Activated T-helper 1 cell treated with anti-CD3 and anti-CD28 coated beads, Interleukin-2, amount 50 U/mL, for 16 hours (primary cell): ENCODE data around the gene SORD.
"Not testable (repeated sequence)": the region's sequence is repeated elsewhere in the genome, so short reads cannot be mapped to it uniquely, and the experiment has no call there.

Source experiments
- DNase-seq, 2 donors: peaks; one replicate each; pipeline ENCODE4 v3.0.0-alpha.2; 2020; ENCODE audit warnings: low read depth in 1 of 2, low spot score in 1 of 2

SORD gene

DNA sequence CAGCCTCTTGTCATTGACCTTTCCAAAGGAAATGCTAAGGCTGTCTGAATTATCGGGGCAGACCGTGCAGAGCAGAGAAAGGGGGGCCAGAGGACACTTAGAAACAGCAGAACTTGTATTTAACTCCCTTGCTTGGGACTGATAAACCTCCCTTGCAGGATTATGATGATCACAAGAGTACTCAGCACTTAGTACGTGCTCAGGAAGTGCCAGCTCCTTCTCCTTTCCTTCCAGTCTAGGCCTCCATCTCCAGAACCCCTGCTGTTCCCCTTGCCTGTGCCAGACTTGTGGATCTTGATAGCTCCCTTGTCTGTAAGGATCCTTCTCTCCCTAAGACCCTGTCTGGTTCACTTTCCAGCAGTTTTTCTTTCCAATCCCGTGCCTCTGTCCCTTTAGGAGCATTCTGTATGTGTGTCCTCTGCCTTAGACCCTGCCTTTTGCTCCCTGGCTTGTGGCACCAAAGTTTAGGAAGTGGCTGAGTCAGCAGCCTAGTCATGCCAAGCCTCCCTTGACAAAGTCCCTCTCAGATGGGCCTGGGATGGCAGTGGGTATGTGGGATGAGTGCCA lies 747 bp downstream of the SORD start:
- DNase-seq, result no peak

GRCh38 chr15:45024649-45025048 lies 1.7 kb downstream of the SORD start:
- DNase-seq, result not testable (repeated sequence)

GRCh38 chr15:45025627-45026026 lies 2.6 kb downstream of the SORD start:
- not testable (repeated sequence) for DNase-seq

- DNase-seq, result no peak
Observed at GRCh38 chr15:45026651-45027190, 3.7 kb downstream of the SORD start.

- no peak for DNase-seq
Observed at GRCh38 chr15:45027220-45027619, 4.2 kb downstream of the SORD start.

GRCh38 chr15:45030743-45031142 lies 7.7 kb downstream of the SORD start:
- DNase-seq, result no peak

DNA sequence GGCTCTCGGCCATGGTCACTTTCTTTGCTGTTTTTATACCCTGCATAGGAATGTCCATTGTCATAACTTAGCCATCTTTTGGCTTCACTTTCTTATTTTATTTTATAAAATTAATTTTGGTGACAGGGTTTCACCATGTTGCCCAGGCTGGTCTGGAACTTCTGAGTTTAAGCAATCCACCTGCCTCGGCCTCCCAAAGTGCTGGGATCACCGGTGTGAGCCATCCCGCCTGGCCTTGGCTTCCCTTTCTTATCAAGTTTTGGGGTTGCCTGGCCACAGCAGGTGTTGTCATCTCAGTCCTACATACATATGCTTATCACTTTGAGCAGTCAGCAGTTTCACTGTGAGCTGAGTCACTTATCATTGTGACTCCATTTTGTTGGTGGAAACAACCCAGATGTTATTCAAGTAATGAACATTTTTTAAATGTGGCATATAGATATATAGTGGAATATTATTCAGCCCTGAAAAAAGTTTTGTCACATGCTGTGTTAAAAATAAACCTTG lies 8.6 kb downstream of the SORD start:
- DNase-seq, result not testable (repeated sequence)

DNA sequence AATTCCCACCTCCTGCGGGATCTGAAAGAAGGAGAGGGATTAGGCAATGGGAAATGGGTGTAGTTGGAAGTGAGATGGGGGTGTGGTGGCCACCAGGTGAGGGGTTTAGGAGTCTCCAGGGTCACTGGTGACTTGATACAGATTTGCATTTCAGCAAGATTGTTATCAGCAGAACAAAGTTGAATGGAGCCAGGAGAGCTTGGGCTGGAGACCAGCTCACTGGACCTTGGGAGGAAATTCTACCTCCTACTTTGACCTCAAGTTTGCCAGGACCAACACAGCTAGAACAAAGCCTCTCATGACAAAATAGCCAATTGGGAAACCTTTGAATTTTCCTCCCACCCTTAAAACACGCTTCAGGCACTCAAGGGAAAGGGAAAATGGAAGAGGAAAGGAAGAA lies 9.5 kb downstream of the SORD start:
- DNase-seq, result not testable (repeated sequence)

DNA sequence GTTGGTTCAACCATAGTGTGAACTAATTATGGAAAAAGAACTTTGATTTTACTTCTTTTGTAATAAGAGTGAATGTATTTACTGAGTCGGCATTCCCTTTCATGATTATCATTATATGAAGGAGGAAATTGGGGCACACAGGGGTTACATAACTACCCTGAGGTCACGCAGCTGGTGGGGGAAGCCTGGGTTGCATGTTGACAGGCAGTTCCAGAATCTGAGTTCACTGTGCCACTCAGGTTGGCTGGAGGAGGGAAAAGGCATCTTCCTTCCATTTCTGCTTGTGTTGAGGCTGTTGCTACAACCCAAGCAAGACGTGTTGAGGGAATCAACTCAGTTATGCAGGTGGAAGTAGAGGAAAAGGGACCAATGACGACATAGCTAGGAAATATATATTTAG lies 11.1 kb downstream of the SORD start:
- DNase-seq, result not testable (repeated sequence)

DNA sequence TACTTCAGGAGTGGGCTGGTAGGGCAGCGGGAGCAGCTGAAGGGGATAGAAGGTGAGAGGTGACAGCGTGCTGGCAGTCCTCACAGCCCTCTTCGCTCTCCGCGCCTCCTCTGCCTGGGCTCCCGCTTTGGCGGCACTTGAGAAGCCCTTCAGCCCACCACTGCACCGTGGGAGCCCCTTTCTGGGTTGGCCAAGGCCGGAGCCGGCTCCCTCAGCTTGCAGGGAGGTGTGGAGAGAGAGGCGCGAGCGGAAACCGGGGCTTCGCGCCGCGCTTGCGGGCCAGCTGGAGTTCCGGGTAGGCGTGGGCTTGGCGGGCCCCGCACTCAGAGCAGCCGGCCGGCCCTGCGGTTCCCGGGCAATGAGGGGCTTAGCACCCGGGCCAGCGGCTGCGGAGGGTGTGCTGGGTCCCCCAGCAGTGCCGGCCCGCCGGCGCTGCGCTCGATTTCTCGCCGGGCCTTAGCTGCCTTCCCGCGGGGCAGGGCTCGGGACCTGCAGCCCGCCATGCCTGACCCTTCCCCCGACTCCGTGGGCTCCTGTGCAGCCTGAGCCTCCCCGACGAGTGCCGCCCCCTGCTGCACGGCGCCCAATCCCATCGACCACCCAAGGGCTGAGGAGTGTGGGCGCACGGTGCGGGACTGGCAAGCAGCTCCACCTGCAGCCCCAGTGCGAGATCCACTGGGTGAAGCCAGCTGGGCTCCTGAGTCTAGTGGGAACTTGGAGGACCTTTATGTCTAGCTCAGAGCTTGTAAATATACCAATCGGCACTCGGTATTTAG lies 11.8 kb downstream of the SORD start:
- not testable (repeated sequence) for DNase-seq

- peak; percentile 37 to 40 for DNase-seq
Observed at GRCh38 chr15:45036812-45037781, 14.1 kb downstream of the SORD start.

DNA sequence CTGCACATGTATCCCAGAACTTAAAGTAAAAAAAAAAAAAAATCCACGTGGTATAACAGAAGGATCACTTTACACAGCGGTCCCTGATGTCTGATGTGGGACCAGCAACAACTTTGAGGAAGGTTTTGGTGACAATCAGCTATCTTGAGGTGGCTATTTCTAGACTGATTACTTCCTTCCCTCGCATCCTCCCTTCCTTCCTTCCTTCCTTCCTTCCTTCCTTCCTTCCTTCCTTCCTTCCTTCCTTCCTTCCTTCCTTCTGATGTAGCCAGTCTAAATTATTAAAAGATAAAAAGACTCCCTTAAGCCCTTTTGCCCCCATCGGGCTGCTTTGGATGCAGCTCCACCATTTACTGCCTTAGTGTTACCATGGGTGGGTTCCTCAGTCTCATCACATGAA lies 14.9 kb downstream of the SORD start:
- DNase-seq, result no peak

- DNase-seq, result not testable (repeated sequence)
Observed at GRCh38 chr15:45040396-45040795, 17.4 kb downstream of the SORD start.

- DNase-seq, result not testable (repeated sequence)
Observed at GRCh38 chr15:45041538-45041937, 18.5 kb downstream of the SORD start.

DNA sequence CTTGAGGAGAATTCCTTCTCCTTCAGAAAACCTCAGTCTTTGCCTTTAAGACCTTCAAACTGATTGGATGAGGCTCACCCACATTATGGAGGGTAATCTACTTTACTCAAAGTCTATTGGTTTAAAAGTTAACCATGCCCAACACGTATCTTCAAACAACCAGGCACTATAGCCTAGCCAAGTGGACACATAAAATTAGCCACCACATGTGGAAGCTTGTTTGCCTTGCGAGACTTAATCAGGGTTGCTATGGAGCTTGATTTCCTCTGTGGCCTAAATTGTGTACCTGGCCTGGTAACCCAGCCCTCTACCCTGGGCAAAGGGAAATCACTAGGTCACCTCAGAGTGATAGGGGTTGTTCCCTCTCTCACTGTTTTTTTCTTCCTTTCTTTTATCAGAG lies 19.9 kb downstream of the SORD start:
- DNase-seq, result not testable (repeated sequence)

GRCh38 chr15:45044270-45044669 lies 21.3 kb downstream of the SORD start:
- not testable (repeated sequence) for DNase-seq

GRCh38 chr15:45048449-45048793 lies 25.4 kb downstream of the SORD start:
- not testable (repeated sequence) for DNase-seq

DNA sequence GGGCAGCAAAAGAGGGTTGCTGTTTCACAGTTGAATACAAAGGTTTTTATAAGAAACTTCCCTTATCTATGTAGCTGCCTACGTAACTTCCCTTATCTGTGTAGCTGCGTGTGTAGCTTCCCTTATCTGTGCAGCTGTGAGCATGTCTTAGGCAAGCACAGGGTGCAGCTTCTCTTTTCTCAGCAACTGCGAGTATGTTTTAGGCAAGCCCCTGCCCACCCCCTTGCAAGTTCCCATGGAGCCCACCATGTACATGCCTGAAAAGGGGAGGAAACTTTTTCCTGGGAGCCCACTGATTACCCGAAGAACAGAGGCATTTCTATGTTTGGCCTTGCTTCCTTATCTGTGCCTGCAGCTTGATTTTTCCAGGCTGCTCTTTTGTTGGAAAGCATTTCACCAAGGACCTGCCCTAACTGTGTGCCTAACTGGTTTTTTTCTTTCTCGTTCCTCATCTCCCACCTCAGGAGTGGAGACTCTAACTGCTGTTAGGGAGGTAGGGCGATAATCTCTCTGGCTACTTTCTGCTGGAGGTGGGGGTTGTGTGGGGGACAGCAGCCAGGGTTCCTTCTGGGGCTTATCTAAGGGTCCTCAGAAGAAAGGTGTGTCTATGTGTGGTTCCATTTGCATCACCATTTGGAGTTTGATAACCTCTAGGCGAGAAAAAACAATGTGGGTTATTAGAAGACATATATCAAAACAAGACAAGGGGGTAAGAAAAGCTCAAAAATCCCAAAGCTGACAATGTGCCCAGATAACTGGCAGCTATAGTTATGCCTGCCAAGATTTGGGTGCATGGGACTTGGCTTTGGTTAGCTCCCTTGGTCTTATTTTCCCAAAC lies 26.0 kb downstream of the SORD start:
- DNase-seq, result no peak

DNA sequence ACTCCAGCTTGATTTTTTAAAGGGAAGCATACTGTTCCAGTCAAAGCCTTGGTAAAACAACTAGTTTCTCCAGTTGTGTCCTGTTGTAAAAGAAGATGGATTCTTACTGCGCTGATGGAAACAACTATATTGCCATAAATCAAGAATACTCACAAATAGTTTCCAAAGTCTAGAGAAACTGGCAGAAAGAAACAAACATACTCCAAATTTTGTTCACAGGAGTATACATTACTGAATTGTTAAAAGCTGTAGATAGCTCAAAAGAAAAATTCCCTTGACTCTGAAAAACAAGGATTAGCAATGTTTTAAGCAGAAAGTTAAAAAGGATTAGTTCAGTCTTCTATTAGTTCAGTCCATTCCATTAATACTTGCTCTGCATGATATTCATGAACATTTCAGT lies 27.6 kb downstream of the SORD start:
- DNase-seq, result no peak

- not testable (repeated sequence) for DNase-seq
Observed at GRCh38 chr15:45052676-45053075, 29.7 kb downstream of the SORD start.
